ENCODE results near the gene LDB1. TPM values are rescaled to one million over a fixed set of nuclear protein-coding genes. Genes with fewer than 3 reads are reported as not detected.
A peak's percentile ranks its signal among the peaks of the same experiment; 100 is the strongest.

LDB1 gene
- total RNA-seq (2014; rRNA removed; shearing (Covaris generic)) (50.8 and 58.6 TPM in 2 replicates), total RNA-seq (2022) (60.9 and 64.8 TPM in 2 replicates), Bru-seq, nascent RNA (percentile 62 among the genes with signal in this experiment), BruChase-seq, experiment 1, labeled RNA remaining after a 6-hour chase (percentile 82 among the genes with signal in this experiment), BruChase-seq, experiment 2, labeled RNA remaining after a 2-hour chase (percentile 80 among the genes with signal in this experiment)
- long read RNA-seq, transcript LDB1-202 (11 exons, 2,089 nt), result major isoform, 19 of 93 reads
- long read RNA-seq, partial matches to known transcripts, result 33 of 93 reads
- long read RNA-seq, other reads (novel, unspliced or antisense), result 41 of 93 reads

GRCh38 chr10:102120142-102120990 lies at the start of gene LDB1:
LDB1 (minus strand) TSS chr10:102120368; CDS start chr10:102120110, 258 bp downstream.
- POLR2A ChIA-PET, result interaction anchor here (0.6 kb wide), 1 partner anchor 428 kb away, joined by 3 read pairs; no protein-coding TSS in a partner anchor
- Histone ChIP-seq H3K9me2 (ENCODE audit: insufficient read depth, low read length) (no peaks in the 10 kb centered on the region), H3K4me2 (ENCODE audit: low read length) (peak within 1 kb of the TSS; percentile 79), H3K36me3 (ENCODE audit: insufficient read depth, low read length) (no peaks in the 10 kb centered on the region), H4K20me1 (ENCODE audit: insufficient read depth, low read length) (no peaks in the 10 kb centered on the region), H3K79me2 (ENCODE audit: insufficient read depth, low read depth, low read length) (peaks cover 45% of the 10 kb centered on the region), H3K4me1 (ENCODE audit: insufficient read depth, low read length, poor library complexity, severe bottlenecking) (peaks cover 49% of the 10 kb centered on the region), H3K27ac (ENCODE audit: low read depth, low read length, poor library complexity, severe bottlenecking) (peak within 1 kb of the TSS; percentile 80), H3K4me3 (ENCODE audit: low read depth, low read length, poor library complexity, severe bottlenecking) (peak within 1 kb of the TSS; percentile 87), H3K9me3 (ENCODE audit: low read length) (no peaks in the 10 kb centered on the region), H2AFZ (ENCODE audit: low read length) (peak within 1 kb of the TSS; percentile 63)
- intact Hi-C loops (cut with micrococcal nuclease; ENCODE audit: unreplicated experiment), result loop anchor here (1.0 kb wide), 1 partner anchor 12 kb away; no protein-coding TSS in a partner anchor
- peak; percentile 85 for DNase-seq (ENCODE audit: low spot score)
- CTCF ChIA-PET (ENCODE audit: unreplicated experiment), result no interaction called here
- no TSS peak for BruUV-seq (replicated peaks)
- TF ChIP-seq CTCF (conservative IDR thresholded peaks at IDR 0.05; ENCODE audit: low read length) (peak; percentile 28; the same call in 1 of the 2 replicates), EZH2phosphoT487 (IDR thresholded peaks at IDR 0.05; ENCODE audit: borderline replicate concordance, low read depth, low read length) (no peak)

- Histone ChIP-seq H3K9me2 (ENCODE audit: insufficient read depth, low read length) (no peaks in the 10 kb centered on the region), H2AFZ (ENCODE audit: low read length) (no peak overlapping the region), H3K79me2 (ENCODE audit: insufficient read depth, low read depth, low read length) (no peaks in the 10 kb centered on the region), H3K27ac (ENCODE audit: low read depth, low read length, poor library complexity, severe bottlenecking) (no peak overlapping the region), H3K36me3 (ENCODE audit: insufficient read depth, low read length) (peaks cover 34% of the 10 kb centered on the region), H3K4me2 (ENCODE audit: low read length) (no peak overlapping the region), H4K20me1 (ENCODE audit: insufficient read depth, low read length) (no peaks in the 10 kb centered on the region; the same call in 1 of the 2 replicates), H3K9me3 (ENCODE audit: low read length) (no peaks in the 10 kb centered on the region), H3K4me3 (ENCODE audit: low read depth, low read length, poor library complexity, severe bottlenecking) (no peak overlapping the region), H3K4me1 (ENCODE audit: insufficient read depth, low read length, poor library complexity, severe bottlenecking) (peaks cover 3% of the 10 kb centered on the region)
- DNase-seq (ENCODE audit: low spot score), result no peak
- ChIA-PET CTCF (ENCODE audit: unreplicated experiment) (no interaction called here), POLR2A (interaction anchor here (1.5 kb wide), 1 partner anchor 40 kb away, joined by 3 read pairs; no protein-coding TSS in a partner anchor)
- BruUV-seq (replicated peaks), result no TSS peak
- TF ChIP-seq EZH2phosphoT487 (IDR thresholded peaks at IDR 0.05; ENCODE audit: borderline replicate concordance, low read depth, low read length), result no peak
- no peak for TF ChIP-seq CTCF (conservative IDR thresholded peaks at IDR 0.05; ENCODE audit: low read length)
- intact Hi-C loops (cut with micrococcal nuclease; ENCODE audit: unreplicated experiment), result loop anchor here (5.0 kb wide), 2 partner anchors 184 to 229 kb away; partner anchors contain the start of gene NFKB2
Observed at GRCh38 chr10:102167861-102168260, 47.7 kb upstream of the LDB1 start.

All from OCI-LY7 (cell line).